Astrocyte (in vitro differentiated cells and primary cell): ENCODE results near the gene TMEM198. TPM values are rescaled to one million over a fixed set of nuclear protein-coding genes. Genes with fewer than 3 reads are reported as not detected.

ENCODE experiments used
- DNase-seq: peaks from one replicate; pipeline ENCODE4 v3.0.0-alpha.2; 2010; ENCODE audit warnings: low read depth
- FAIRE-seq: peaks from 2 replicates; lab custom pipeline; 2011; peaks lifted over from hg19 to GRCh38; lab: Jason Lieb, UNC
- H2AFZ ChIP-seq: 2 replicates; pipeline ENCODE4 v1.6.0; 2012; ENCODE audit warnings: low read depth, low read length, inconsistent platforms
- H3K27ac ChIP-seq: 2 replicates; pipeline ENCODE4 v1.5.1; 2011; ENCODE audit warnings: low read depth, low read length, inconsistent platforms
- H3K27me3 ChIP-seq: 2 replicates; pipeline ENCODE4 v1.6.0; 2011; ENCODE audit warnings: low read length, inconsistent platforms; ENCODE audit not compliant: insufficient read depth
- H3K36me3 ChIP-seq: 2 replicates; pipeline ENCODE4 v1.5.1; 2011; ENCODE audit warnings: low read length, inconsistent platforms; ENCODE audit not compliant: insufficient read depth
- H3K4me1 ChIP-seq: 2 replicates; pipeline ENCODE4 v1.5.1; 2011; ENCODE audit warnings: low read length, inconsistent platforms; ENCODE audit not compliant: insufficient read depth
- H3K4me2 ChIP-seq: 2 replicates; pipeline ENCODE4 v1.6.0; 2012; ENCODE audit warnings: low read length, inconsistent platforms
- H3K4me3 ChIP-seq: 2 replicates; pipeline ENCODE4 v1.5.1; 2011; ENCODE audit warnings: low read depth, mild to moderate bottlenecking, low read length, inconsistent platforms; ENCODE audit not compliant: insufficient read depth
- H3K79me2 ChIP-seq: 2 replicates; pipeline ENCODE4 v1.6.0; 2012; ENCODE audit warnings: mild to moderate bottlenecking, low read length, inconsistent platforms; ENCODE audit not compliant: insufficient read depth
- H3K9ac ChIP-seq: 2 replicates; pipeline ENCODE4 v1.6.0; 2012; ENCODE audit warnings: mild to moderate bottlenecking, low read length, inconsistent platforms
- H3K9me3 ChIP-seq: 2 replicates; pipeline ENCODE4 v1.5.1; 2012; ENCODE audit warnings: low read depth, mild to moderate bottlenecking, low read length, inconsistent platforms; ENCODE audit not compliant: insufficient read depth
- H4K20me1 ChIP-seq: 2 replicates; pipeline ENCODE4 v1.6.0; 2012; ENCODE audit warnings: low read length, inconsistent platforms; ENCODE audit not compliant: insufficient read depth
- H3K27ac Mint-ChIP-seq: one replicate; pipeline ENCODE4 v1.8.0; 2021; ENCODE audit warnings: mild to moderate bottlenecking, mixed read lengths; ENCODE audit not compliant: unreplicated experiment
- H3K27me3 Mint-ChIP-seq: one replicate; pipeline ENCODE4 v1.8.0; 2021; ENCODE audit warnings: low read depth, mixed read lengths; ENCODE audit not compliant: unreplicated experiment
- H3K36me3 Mint-ChIP-seq: one replicate; pipeline ENCODE4 v1.8.0; 2021; ENCODE audit warnings: low read depth, mixed read lengths; ENCODE audit not compliant: unreplicated experiment
- H3K4me1 Mint-ChIP-seq: one replicate; pipeline ENCODE4 v1.8.0; 2021; ENCODE audit warnings: low read depth, mixed read lengths; ENCODE audit not compliant: unreplicated experiment
- H3K4me3 Mint-ChIP-seq: one replicate; pipeline ENCODE4 v1.8.0; 2021; ENCODE audit warnings: mild to moderate bottlenecking, moderate library complexity, mixed read lengths; ENCODE audit not compliant: unreplicated experiment
- H3K9me3 Mint-ChIP-seq: one replicate; pipeline ENCODE4 v1.8.0; 2021; ENCODE audit warnings: mild to moderate bottlenecking, mixed read lengths; ENCODE audit not compliant: unreplicated experiment
- CTCF ChIP-seq: IDR thresholded peaks from 2 replicates; pipeline ENCODE4 v1.5.1; 2011; ENCODE audit warnings: low read depth, mild to moderate bottlenecking, inconsistent platforms, low read length, moderate library complexity; ENCODE audit not compliant: insufficient read depth
- EZH2 ChIP-seq: IDR thresholded peaks from 2 replicates; pipeline ENCODE4 v1.6.1; 2012; ENCODE audit warnings: mild to moderate bottlenecking, low read length, inconsistent platforms; ENCODE audit not compliant: insufficient read depth
- total RNA-seq: library from RNA; stranded (reverse); gene quantifications from 2 replicates; pipeline ENCODE4 v1.2.1, GENCODE V29; 2021

Gene TMEM198
- total RNA-seq, 1 donor from 2014 or later: 3.8 TPM

GRCh38 chr2:219554350-219554749, 10.5 kb downstream of the TMEM198 start:
- Mint-ChIP-seq H3K27ac (no peak overlapping the region), H3K4me1 (peaks cover 1% of the 10 kb centered on the region), H3K9me3 (no peaks in the 10 kb centered on the region), H3K4me3 (no peak overlapping the region), H3K36me3 (peaks cover 6% of the 10 kb centered on the region), H3K27me3 (peaks cover 10% of the 10 kb centered on the region)
- no peaks in the 10 kb centered on the region for H3K79me2 ChIP-seq
- H3K4me3 ChIP-seq: no peak overlapping the region
- no peak for TF ChIP-seq CTCF
- DNase-seq (no peak), FAIRE-seq (no peak)
- H3K27me3 ChIP-seq: no peaks in the 10 kb centered on the region
- no peak overlapping the region for H3K9ac ChIP-seq
- H3K36me3 ChIP-seq: no peaks in the 10 kb centered on the region
- no peaks in the 10 kb centered on the region for H3K9me3 ChIP-seq
- H3K27ac ChIP-seq: no peak overlapping the region
- peaks cover 14% of the 10 kb centered on the region for H3K4me1 ChIP-seq
- H4K20me1 ChIP-seq: peaks cover 5% of the 10 kb centered on the region
- H2AFZ ChIP-seq: no peak overlapping the region
- no peak overlapping the region for H3K4me2 ChIP-seq

- Histone ChIP-seq H3K27me3 (no peaks in the 10 kb centered on the region), H3K4me3 (no peak overlapping the region), H3K9me3 (no peaks in the 10 kb centered on the region), H3K36me3 (no peaks in the 10 kb centered on the region), H2AFZ (no peak overlapping the region), H4K20me1 (peaks cover 2% of the 10 kb centered on the region), H3K27ac (no peak overlapping the region), H3K79me2 (no peaks in the 10 kb centered on the region), H3K9ac (no peak overlapping the region), H3K4me1 (peaks cover 14% of the 10 kb centered on the region), H3K4me2 (no peak overlapping the region)
- H3K27me3 Mint-ChIP-seq: peaks cover 8% of the 10 kb centered on the region
- H3K27ac Mint-ChIP-seq: no peak overlapping the region
- FAIRE-seq (no peak), DNase-seq (no peak)
- peaks cover 5% of the 10 kb centered on the region for H3K4me1 Mint-ChIP-seq
- TF ChIP-seq EZH2 (no peak), CTCF (no peak)
- no peaks in the 10 kb centered on the region for H3K9me3 Mint-ChIP-seq
- no peak overlapping the region for H3K4me3 Mint-ChIP-seq
- peaks cover 8% of the 10 kb centered on the region for H3K36me3 Mint-ChIP-seq
Measured at GRCh38 chr2:219555956-219556355, 12.1 kb downstream of the TMEM198 start.

- Histone ChIP-seq H3K9me3 (no peaks in the 10 kb centered on the region), H3K27ac (no peak overlapping the region), H3K4me1 (peaks cover 13% of the 10 kb centered on the region), H3K9ac (no peak overlapping the region), H3K79me2 (no peaks in the 10 kb centered on the region), H4K20me1 (no peaks in the 10 kb centered on the region), H3K4me2 (no peak overlapping the region), H3K27me3 (no peaks in the 10 kb centered on the region), H3K4me3 (no peak overlapping the region), H3K36me3 (no peaks in the 10 kb centered on the region), H2AFZ (no peak overlapping the region)
- H3K4me1 Mint-ChIP-seq: peaks cover 8% of the 10 kb centered on the region
- no peaks in the 10 kb centered on the region for H3K9me3 Mint-ChIP-seq
- DNase-seq (no peak), FAIRE-seq (no peak)
- no peak overlapping the region for H3K27ac Mint-ChIP-seq
- H3K4me3 Mint-ChIP-seq: no peak overlapping the region
- peaks cover 8% of the 10 kb centered on the region for H3K36me3 Mint-ChIP-seq
- peaks cover 5% of the 10 kb centered on the region for H3K27me3 Mint-ChIP-seq
- TF ChIP-seq EZH2: no peak
Measured at GRCh38 chr2:219556413-219556812, 12.6 kb downstream of the TMEM198 start.
